Measurements from ENCODE around the gene APMAP.

The APMAP gene

DNA sequence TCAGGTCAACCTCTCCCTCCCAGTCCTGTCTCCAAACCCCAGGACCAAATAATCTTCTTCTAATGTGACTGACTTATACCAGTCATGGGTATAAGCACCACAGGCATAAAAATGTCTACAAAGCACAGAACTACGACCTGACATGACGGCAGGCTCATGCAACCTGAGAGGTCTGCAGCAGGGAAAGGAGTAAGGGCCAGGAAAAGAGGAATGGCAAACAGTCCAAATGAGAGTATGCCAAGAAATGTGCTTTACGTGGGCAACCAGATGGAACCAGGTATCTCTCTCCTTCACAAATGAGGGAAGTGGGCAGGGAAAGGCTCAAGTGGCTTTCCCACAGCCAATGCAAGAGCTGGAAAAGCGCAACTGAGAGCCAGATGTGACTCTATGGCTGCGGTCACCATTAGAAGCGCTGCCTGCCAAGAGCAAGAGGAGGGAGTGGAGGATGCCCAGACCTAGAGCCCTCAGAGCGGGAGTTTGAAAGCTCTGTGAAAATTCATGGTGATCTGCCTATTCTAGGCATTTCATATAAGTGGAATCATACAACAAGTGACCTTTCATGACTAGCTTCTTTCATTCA is 6.0 kb downstream of the APMAP start:
- no peak for DNase-seq

GRCh38 chr20:24985802-24986201 is 6.7 kb downstream of the APMAP start:
- no peak for DNase-seq

GRCh38 chr20:24984961-24985640 is 7.5 kb downstream of the APMAP start:
- DNase-seq = no peak

- no peak for DNase-seq
These were observed 8.7 kb downstream of the APMAP start for GRCh38 chr20:24983896-24984295.

GRCh38 chr20:24981790-24982189 is 10.8 kb downstream of the APMAP start:
- no peak for DNase-seq

- DNase-seq = no peak
These were observed 11.3 kb downstream of the APMAP start for GRCh38 chr20:24981282-24981681.

- no peak for DNase-seq
These were observed 12.1 kb downstream of the APMAP start for GRCh38 chr20:24980291-24981053.

GRCh38 chr20:24979036-24979960 is 13.3 kb downstream of the APMAP start:
- no peak for DNase-seq

- DNase-seq = no peak
These were observed 14.0 kb downstream of the APMAP start for GRCh38 chr20:24978513-24978912.

DNA sequence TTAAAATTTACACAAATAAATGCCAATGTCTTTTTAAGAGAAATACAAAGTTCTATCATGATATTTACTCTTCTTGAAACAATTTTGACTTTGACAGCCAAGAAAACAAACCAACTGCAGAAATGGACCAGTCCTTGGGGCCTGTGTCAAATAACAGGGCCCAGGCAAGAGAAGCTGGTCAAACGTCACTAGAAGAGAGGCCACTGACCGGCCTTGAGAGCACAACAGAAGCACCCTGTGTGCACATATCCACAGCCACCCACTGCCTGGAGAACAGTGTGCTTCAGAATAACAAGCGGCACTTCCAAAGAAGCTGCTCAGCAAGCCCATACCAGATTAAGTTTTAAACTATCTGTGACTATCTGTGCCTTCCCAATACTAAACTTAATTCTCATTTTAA is 14.8 kb downstream of the APMAP start:
- DNase-seq = no peak

- no peak for DNase-seq
These were observed 15.2 kb downstream of the APMAP start for GRCh38 chr20:24977336-24977735.

DNA sequence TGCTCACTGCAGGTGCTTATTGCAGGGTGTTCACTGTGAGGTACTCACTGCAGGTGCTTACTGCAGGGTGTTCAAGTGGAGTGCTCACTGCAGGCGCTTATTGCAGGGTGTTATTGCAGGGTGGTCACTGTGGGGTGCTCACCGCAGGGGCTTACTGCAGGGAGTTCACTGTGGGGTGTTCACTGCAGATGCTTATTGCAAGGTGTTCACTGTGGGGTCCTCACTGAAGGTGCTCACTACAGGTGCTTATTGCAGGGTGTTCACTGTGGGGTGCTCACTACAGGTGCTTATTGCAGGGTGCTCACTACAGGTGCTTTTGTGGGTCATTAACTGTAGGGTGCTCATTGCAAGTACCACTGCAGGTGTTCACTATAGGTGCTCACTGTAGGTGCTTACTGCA is 20.2 kb downstream of the APMAP start:
- DNase-seq = no peak

DNA sequence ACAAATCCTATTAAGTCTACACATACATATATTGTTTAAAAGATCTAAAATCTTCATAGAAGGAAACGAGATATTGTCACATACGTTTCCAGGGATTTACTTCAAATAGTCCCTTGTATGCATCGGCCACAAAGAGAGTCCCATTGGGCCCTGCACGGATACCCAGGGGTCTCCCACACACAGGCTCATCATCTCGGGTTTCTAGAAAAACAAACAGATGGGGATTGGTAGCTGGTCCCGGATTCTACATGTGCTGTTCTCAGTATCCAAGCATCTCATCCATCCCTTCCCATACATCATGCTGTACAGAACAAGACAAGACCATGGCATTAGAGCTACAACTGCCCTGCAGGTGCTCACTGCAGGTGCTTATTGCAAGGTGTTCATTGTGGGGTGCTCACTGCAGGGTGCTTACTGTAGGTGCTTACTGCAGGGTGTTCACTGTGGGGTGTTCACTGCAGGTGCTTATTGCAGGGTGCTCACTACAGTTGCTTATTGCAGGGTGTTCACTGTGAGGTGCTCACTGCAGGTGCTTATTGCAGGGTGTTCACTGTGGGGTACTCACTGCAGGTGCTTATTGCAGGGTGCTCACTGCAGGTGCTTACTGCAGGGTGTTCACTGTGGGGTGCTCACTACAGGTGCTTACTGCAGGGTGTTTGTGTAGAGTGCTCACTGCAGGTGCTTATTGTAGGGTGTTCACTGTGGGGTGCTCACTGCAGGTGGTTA is 21.0 kb downstream of the APMAP start:
- no peak for DNase-seq

- no peak for DNase-seq
These were observed 21.8 kb downstream of the APMAP start for GRCh38 chr20:24970754-24971153.

DNA sequence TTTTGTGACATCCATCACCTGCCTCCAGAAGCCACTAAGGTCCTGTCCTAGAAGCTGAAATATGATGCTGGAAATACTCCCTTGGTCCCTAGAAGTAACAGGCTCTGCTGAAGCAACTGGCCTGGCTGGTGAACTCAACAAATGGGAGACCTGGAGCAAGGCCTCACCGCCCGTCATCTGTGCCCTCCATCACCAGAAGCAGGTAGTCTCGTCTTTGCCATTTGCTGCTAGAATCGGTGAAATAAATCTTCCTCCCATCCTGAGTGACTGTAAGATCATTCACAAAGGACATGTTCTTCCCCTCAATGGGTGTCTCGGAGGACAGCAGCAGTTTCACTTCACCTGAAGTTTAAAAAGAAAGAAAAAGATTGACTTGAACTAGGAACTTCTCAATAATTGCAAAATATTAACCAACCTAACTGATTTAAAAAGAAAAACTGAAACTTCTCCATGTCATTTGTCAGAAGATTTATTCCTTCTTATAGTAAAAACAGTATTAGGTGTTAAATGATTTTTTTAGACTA is 22.5 kb downstream of the APMAP start:
- DNase-seq = no peak

DNA sequence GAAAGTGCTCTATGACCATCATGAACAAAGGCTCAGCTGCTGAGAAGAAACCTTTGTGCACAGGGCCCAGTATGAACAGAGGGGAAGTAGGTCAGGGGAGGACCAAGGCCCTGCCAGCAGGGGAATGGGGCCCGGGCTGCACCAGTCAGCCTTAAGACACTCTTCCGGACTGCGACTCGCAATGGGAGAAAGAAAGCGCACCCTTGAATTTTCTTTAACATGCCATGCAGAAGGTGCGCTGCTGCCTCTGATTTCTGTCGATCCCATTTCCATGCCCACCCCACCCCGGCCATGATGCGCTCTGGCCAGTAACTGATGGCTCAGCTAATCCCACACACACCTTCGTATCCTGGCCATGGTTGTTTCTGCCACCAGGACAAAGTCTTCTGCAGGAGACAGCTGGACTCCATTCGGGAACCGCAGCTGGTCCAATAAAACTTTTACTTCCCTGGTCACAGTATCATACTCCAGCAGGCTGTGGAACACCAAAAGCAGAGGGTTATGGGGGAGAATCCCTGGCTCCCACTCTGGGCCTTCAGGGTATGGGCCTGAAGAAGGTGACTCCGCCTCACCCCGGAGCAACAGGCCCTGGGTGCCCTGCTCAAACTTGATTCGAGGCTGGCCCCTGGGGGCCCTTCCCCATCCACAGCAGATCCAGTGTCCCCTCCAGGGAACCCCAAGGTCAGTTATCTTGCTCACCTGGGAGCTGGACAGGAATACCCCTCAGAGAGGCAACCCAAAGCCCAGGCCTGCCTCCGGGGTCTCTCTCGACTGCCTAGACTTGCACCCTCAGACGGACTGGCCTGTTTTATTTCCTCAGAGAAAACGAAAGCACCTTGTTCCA is 23.1 kb downstream of the APMAP start:
- DNase-seq = no peak

DNA sequence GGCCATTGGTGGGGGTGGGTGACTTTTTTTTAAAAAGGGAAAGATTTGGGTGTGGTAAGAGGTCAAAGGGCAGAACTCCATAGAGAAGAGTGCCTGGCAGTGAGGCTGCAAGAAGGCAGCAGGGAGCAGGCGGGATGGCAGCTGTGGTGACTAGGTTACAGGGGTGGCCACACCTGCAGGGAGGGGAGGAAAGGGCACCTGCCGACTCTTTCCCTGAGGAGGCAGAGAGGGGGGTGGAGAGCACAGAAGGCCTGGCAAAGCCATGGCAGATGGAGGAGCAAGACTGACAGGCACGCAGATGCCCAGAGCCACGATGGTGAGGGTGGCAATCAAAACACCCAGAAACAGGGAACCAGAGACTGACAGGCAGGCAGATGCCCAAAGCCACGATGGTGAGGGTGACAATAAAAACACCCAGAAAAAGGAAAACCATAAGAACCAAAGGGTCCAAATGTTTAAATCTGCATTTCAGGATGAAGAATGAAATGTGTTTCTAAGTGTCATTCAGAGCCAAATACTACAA is 24.2 kb downstream of the APMAP start:
- no peak for DNase-seq

DNA sequence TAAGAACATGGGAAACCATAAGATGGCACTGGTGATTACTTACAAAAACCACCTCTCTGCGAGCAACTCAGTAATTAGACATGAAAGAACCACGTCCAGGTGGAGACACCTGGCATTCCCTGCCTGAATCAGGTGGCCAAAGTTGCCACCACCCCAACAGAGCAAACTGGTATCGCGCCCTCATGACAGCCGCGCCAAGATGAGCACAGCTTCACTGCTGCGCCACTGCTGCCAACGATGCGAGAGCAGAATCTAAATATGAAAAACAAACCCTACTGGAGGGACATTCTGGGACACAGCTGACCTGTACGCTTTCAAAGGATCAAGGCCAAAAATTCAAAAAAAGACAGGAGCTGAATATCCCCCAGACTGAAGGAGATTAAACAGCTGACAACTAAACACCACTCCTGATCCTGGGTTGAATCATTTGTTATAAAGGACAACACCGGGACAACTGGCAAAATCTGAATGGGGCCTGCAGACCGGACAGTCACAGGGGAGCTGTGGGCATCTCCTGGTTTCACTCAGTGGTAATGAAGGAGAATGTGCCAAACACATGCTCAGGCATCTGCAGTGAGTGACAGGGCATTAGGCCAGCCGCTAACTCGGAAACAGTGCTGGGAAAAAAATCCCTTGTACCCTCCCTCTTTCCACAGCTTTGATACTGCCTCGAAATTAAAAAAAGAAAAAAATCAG is 26.1 kb downstream of the APMAP start:
- no peak for DNase-seq

GRCh38 chr20:24965065-24965919 is 27.3 kb downstream of the APMAP start:
- no peak for DNase-seq

Data from activated effector memory CD4-positive, alpha-beta T cell treated with anti-CD3 and anti-CD28 coated beads, Interleukin-2, amount 50 U/mL, for 16 hours (primary cell).